Endothelial cell of hepatic sinusoid (primary cell): ENCODE measurements around the gene SLC25A2.
"Not testable (repeated sequence)": the region's sequence is repeated elsewhere in the genome, so short reads cannot be mapped to it uniquely, and the experiment has no call there.

Experiments
- in situ Hi-C: cut with HindIII; loops from 2 replicates; pipeline ENCODE4 v1.10.0; 2017; ENCODE audit warnings: low sequenced_read_pairs

Gene SLC25A2

GRCh38 chr5:141303756-141304155, at the start of gene SLC25A2:
SLC25A2 (minus strand) TSS chr5:141304049; CDS start chr5:141303865, 184 bp downstream.
- in situ Hi-C loops, result no loop called here

GRCh38 chr5:141351591-141351990, 47.7 kb upstream of the SLC25A2 start:
- in situ Hi-C loops, result no loop called here

- in situ Hi-C loops, result no loop called here
Measured at GRCh38 chr5:141349917-141350619, 46.2 kb upstream of the SLC25A2 start, which contains the start of gene PCDHGB1. PCDHGB1 (plus strand) TSS chr5:141350099; CDS start chr5:141350261, 162 bp downstream.

- in situ Hi-C loops, result not testable (repeated sequence)
Measured at GRCh38 chr5:141346017-141346416, 42.2 kb upstream of the SLC25A2 start.

- in situ Hi-C loops, result no loop called here
Measured at GRCh38 chr5:141345327-141345726, 41.5 kb upstream of the SLC25A2 start.

- in situ Hi-C loops, result no loop called here
Measured at GRCh38 chr5:141343953-141344463, 40.2 kb upstream of the SLC25A2 start.

GRCh38 chr5:141343242-141343952, 39.5 kb upstream of the SLC25A2 start, which contains the start of gene PCDHGA3:
PCDHGA3 (plus strand) TSS chr5:141343829; CDS start chr5:141344034, 205 bp downstream.
- in situ Hi-C loops, result no loop called here

- in situ Hi-C loops, result no loop called here
Measured at GRCh38 chr5:141342773-141343172, 38.9 kb upstream of the SLC25A2 start.

GRCh38 chr5:141340781-141341354, 37.0 kb upstream of the SLC25A2 start:
- in situ Hi-C loops, result not testable (repeated sequence)

- in situ Hi-C loops, result loop anchor here (5.0 kb wide), 1 partner anchor 89 kb away; no protein-coding TSS in a partner anchor
Measured at GRCh38 chr5:141338538-141339306, 34.9 kb upstream of the SLC25A2 start, which contains the start of gene PCDHGA2. PCDHGA2 (plus strand) TSS chr5:141338760.

- in situ Hi-C loops, result not testable (repeated sequence)
Measured at GRCh38 chr5:141332571-141332970, 28.7 kb upstream of the SLC25A2 start.

GRCh38 chr5:141330299-141331080, 26.6 kb upstream of the SLC25A2 start, which contains the start of gene PCDHGA1:
PCDHGA1 (plus strand) TSS chr5:141330514.
- in situ Hi-C loops, result no loop called here

- in situ Hi-C loops, result loop anchor here (5.0 kb wide), 1 partner anchor 64 kb away; the partner anchor contains the start of gene PCDHGA8
Measured at GRCh38 chr5:141328231-141328630, 24.4 kb upstream of the SLC25A2 start.

- in situ Hi-C loops, result loop anchor here (5.0 kb wide), 1 partner anchor 66 kb away; the partner anchor contains the start of gene PCDHGA8
Measured at GRCh38 chr5:141326088-141326854, 22.4 kb upstream of the SLC25A2 start.

- in situ Hi-C loops, result no loop called here
Measured at GRCh38 chr5:141322261-141322660, 18.4 kb upstream of the SLC25A2 start.

GRCh38 chr5:141320225-141321169, 16.6 kb upstream of the SLC25A2 start, which contains the start of gene TAF7:
TAF7 (minus strand) TSS chr5:141320784; CDS start chr5:141320044, 740 bp downstream.
- in situ Hi-C loops, result no loop called here

GRCh38 chr5:141319699-141320098, 15.8 kb upstream of the SLC25A2 start:
- in situ Hi-C loops, result no loop called here
